Stimulated activated CD4-positive, alpha-beta T cell treated with anti-CD3 and anti-CD28 coated beads, Interleukin-4, amount 100 ng/mL, for 1 hour (primary cell): ENCODE results near the gene SUSD2.
"Not testable (repeated sequence)": the region's sequence is repeated elsewhere in the genome, so short reads cannot be mapped to it uniquely, and the experiment has no call there.

Source experiments
- DNase-seq: peaks from one replicate; pipeline ENCODE4 v3.0.0-alpha.2; 2020

The SUSD2 gene, protein sequence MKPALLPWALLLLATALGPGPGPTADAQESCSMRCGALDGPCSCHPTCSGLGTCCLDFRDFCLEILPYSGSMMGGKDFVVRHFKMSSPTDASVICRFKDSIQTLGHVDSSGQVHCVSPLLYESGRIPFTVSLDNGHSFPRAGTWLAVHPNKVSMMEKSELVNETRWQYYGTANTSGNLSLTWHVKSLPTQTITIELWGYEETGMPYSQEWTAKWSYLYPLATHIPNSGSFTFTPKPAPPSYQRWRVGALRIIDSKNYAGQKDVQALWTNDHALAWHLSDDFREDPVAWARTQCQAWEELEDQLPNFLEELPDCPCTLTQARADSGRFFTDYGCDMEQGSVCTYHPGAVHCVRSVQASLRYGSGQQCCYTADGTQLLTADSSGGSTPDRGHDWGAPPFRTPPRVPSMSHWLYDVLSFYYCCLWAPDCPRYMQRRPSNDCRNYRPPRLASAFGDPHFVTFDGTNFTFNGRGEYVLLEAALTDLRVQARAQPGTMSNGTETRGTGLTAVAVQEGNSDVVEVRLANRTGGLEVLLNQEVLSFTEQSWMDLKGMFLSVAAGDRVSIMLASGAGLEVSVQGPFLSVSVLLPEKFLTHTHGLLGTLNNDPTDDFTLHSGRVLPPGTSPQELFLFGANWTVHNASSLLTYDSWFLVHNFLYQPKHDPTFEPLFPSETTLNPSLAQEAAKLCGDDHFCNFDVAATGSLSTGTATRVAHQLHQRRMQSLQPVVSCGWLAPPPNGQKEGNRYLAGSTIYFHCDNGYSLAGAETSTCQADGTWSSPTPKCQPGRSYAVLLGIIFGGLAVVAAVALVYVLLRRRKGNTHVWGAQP

DNA sequence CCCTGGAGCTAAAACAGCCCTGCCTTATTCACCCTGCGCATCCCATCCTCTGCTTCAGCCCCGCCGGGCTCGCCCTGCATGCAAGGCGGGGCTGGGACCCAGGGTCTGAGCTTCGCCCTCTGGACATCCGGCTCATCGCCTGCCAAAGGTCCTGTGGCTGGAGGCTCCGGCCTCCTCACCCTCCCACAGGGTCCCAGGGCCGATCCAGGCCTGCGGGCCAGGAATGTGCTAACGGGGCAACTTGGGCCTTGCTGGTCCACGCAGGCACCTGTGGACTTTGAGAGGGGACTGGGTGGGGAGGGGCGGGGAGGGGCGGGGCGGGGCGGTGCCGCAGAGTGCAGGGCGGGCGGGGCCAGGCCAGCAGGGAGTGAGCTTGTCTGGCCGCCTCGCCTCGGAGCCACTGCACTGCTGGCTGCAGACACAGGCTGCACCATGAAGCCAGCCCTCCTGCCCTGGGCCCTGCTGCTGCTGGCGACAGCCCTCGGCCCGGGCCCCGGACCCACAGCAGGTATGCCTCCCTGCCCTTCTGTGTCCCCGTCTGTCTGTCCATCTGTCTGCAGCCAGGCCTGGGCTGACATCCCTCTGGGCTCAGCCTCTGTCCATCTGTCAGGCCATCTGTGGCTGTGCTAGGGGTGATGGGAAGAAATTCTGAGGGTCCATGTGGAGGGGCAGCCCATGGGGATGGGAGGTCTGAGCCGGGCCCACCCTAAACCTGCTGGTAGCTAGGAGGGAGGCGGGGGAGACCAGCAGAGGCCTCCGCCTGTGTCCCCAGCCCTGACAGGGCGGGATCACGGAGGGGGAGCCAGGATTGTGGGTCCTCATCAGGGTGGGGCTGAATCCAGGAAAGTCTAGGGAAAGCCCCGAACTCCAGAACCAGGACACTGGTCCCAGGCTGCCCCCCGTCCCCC, at the start of gene SUSD2:
SUSD2 (plus strand) TSS at position 400 of the 908 bp plus-strand sequence; CDS start at position 433, 33 bp downstream.
- DNase-seq = no peak

DNA sequence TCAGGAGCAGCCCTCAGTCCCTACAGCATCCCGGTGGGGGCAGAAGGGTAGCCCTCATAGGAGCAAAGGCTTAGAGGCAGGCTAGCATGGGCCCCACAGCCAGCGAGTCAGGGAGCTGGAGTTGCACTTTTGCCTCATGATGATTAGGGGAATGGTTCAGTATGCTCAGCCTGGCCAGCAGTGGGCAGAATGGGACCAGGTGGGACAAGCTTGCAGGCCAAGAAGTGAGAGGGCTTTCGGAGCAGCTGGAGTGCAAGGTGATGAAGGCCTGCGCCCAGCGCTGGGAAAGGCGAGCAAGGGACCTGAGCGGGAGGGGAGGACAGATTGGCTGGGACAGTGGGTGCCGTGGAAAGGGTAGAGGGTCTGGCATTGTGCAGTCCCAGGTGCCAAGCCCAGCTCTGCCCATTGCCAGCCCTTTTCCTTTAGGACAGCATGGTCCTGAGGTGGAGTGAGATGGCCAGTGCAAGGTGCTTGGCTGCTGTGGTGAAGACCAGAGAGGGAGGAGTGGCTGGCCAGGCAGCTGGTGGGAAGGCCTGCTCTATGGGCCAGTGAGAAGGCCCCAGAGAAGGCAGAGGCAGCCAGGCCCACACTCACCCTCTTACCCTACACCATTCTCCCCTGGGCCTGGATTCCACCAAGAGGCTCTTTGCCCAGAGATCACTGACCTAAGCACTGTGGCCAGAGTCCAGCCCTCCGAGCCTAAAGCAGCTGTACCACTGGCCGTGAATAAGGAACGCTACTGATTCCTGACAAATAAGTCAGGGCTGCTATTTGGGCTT, 47.9 kb upstream of the SUSD2 start:
- no peak for DNase-seq

DNA sequence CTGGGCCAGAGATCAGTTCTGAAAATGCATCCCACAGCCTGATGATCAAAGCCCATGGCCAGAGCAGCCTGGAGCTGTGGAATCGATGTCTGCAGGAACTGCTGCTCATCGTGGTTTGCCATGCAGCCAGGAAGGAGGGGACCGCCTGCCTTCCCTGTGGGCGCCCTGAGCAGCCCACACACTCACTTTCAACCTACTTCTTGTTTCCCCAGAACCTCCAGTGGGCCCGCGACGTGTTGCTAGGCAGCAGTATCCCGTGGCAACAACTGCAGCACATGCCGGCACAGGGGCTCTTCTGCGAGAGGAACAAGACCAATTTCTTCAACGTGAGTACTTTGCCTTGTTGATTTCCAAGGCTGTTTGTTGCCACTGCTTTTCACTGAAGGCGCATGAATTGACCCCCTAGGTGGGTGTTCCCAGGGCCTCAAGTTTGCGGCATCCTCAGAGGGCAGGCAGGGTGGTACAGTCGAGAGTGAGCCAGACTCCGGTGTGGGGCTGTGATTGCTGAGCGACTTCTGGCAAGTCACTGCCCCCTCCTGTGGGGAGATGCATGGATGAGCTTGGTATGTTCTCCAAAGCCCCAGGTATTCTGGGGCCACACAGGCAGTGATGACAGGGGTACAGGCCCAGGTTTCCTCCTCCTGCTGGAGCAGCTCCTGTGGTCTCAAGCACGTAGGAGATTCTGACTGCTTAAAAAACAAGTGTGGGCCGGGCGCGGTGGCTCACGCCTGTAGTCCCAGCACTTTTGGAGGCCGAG, 47.0 kb upstream of the SUSD2 start:
- peak; percentile 72 for DNase-seq

DNA sequence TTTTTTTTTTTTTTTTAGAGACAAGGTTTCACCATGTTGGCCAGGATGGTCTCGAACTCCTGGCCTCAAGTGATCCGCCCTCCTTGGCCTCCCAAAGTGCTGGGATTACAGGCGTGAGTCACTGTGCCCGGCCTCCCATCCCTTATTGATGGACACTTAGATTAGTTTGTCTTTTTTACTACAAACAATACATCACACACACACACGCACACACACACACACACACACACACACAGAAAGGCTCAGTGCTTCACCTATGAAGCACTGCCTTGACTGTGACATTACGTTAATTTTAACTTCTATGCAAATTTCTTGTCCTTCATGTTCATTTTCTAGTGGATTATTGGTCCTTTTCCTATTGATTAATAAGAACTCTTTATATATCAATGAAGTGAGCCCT, 44.8 kb upstream of the SUSD2 start:
- DNase-seq = not testable (repeated sequence)

DNA sequence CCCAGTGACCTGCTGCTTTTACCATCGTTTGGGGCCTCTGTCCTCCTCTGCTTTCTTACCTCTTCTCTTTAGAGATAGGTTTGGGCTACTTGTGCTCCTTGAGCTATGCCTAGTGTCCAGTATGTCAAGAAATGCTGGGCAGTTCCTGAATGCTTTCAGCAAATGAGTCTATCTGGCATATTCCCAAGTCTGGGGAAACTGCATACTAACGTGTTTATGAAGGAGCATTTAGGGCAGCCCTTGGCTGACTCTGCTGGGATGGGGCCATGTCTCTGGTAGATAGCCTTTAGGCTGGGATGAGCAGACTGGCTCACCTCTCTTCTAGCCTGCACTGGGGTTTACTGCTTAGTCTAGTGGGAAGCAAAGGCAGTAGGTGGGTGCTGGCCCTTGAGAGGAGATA, 43.7 kb upstream of the SUSD2 start:
- no peak for DNase-seq

DNA sequence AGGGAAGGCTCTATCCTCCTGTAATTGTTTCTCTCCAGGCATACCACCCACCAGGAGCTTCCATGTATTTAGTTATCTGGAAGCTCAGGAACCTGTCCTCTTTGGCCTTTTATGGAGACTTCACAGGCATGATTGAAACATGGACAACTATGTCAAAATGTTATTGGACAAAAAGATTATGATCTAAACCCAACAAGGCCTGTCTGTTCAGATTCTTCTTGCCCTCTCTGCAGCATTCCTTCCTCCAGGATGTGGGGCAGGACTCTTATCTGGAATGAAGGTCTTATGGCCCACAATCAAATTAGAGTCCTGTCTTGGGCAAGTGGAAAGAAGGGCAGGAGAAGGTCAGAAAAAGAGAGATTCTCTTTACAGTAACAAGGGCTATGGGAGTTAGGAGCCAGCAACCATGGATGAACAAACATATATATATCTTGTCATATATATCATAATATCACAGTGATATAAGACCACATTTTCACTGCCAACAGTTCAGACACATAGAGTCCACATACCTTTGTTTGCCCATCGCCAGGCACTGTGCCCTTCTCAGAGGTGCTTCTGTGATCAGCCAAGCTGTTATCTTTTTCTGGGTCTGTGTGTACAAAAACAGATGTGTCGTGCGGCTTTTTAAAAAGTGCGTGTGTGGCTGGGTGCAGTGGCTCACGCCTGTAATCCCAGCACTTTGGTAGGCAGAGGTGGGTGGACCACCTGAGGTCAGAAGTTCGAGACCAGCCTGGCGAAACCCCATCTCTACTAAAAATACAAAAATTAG, 42.5 kb upstream of the SUSD2 start:
- DNase-seq = no peak

DNA sequence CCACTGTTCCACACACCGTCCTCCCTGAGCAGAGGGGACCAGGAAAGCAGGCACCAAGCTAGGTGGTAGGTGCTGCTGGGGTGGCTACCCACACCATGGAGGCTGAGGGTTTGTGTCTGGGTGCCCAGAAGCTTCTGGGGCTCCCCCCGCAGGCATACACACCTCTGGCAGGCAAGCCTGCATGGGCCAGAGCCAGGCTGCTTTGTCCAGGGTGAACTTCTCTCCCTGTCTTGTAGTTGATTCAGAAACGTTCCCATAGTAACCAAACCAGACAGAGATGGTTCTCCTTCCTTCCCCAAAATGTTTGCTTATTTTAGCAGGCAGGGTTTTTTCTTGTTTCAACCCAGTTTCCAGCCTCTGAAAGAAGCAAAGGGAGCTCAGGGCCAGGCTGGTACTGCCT, 40.9 kb upstream of the SUSD2 start:
- no peak for DNase-seq

DNA sequence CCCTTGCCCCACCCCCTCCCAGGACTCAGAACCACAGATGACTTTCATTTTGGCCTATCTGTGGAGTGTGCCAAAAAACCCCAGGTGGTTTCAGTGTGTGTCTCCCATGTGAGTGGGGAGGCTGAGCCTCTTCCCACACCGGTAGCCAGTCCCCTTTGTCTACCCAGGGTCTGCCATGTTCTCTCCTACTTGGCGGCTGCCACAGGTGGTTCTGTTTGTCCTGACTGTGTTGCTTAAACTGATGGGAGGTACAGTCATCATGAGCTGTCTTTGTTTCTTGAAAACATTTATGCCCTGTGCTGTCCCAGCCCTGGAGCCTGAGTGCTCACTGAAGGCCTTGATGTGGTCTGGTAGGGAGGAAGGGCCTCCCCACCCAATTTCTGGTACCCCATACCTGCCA, 39.7 kb upstream of the SUSD2 start:
- DNase-seq = peak; percentile 26

DNA sequence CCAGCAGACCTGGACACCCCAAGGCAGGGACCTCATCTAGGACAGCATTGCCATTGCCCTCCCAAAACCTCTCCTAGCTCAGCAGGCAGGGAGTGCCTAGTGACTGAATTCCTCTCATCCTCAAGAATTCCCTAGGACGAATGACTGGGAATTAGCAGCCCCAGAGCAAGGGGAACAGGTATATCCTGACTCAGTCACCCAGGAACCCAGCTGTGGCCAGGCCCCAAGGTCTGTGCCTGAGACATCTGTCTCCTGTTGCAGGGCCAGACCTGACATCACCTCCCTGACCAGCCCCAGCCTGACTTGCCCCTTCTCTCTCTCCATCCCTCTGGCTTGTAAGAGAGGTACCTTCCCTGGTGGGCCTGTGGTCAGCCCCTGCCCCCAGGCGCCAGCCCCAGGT, 39.0 kb upstream of the SUSD2 start:
- no peak for DNase-seq

DNA sequence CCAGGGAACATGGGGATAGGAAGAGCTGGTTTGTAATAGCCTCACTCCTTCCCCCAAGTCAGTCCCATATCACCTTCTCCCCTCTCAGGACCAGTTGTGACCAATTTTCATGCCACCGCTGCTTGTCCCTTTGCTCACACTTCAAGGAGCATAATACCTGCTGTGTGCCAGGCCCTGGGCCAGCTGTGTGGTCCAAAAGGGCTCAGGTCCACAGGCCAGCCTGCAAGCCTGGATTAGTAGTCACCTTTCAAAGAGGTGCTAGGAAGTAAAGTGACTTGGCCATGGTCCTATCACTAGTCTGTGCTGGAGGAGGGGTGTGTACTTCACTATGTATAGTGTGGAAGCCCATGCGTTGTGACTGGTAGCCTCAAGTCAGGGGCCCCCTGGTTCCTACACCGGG, 38.5 kb upstream of the SUSD2 start:
- no peak for DNase-seq

DNA sequence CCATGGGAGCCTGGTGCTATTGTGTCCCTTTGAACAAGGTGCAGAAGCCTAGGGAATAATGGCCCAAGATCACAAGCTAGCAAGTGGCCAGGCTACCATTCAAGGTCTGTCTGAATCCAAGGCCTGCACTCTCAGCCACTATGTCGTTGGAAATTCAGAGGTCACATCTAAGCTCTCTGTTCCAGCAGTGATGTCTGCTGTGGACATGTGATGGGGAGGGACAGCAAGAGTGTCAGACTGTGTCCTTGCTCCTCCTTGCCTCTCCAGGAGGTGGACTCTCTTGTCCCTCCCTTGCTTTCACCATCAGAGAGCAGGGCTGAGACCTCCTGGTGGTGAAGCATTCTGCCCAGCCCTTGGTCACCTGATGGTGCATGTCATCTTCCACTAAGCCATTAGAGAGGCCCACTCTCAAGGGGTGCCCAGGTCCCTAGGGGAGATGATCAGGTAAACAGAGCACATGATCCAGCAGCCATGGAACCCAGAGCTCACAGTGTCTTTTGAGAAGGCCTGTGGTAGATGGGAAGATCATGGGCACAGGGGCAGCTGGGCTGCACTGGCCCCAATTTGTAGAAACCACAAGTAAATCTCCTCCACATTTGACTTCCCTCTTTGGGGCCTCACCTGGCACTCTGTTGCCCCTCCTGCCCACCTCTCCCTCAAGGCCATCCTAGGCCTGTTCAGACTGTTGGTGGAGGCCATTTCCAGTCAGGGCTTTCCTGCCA, 37.1 kb upstream of the SUSD2 start:
- no peak for DNase-seq

DNA sequence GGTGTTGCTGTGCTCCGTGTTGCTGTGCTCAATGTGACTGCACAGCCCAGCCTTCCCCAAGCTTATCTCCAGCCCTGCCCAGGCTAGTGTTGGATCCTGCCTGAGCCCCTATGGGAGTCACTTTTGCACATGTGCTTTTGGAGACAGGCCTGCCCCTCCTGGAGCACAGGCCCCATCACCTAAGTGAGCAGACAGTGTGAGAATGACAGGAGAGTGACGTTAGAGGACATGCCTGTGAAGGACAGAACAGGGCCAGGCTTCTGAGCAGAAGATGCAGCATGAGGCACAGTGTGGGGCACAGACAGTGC, 36.6 kb upstream of the SUSD2 start:
- no peak for DNase-seq

DNA sequence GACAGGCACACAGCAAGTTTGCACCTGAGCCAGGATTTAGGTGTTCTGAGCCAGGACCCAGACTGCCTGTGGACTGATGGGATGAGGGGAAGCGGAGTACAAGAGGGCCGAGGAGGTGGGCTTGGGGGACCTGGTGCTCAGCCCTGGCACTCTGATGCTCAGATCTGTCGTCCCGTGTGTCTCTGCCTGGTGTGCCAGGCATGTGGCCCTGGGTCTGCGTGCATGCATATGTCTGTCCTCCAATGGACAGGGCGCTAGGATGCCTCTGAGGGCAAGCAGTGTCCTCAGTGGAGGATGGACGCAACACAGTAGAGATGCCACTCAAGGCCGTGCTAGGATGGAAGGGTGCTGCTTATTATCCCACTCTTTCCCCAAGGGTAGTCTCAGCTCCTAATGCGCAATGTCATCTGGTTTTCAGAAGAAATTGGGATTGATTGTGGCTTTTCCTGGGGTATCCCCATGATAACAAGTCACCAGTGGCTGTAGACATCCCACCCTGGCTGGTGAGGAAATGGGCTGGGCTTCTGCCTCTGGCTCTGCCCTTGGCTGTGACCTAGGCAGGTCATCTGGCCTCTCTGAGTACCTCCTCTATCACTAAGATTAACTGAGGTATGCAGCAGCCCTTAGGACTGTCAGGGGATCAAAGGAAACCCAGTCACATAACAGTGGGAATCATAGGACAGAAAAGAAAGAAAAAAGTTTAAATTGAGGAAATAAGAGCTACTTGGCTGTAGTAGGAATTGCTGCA, 35.7 kb upstream of the SUSD2 start:
- DNase-seq = no peak

DNA sequence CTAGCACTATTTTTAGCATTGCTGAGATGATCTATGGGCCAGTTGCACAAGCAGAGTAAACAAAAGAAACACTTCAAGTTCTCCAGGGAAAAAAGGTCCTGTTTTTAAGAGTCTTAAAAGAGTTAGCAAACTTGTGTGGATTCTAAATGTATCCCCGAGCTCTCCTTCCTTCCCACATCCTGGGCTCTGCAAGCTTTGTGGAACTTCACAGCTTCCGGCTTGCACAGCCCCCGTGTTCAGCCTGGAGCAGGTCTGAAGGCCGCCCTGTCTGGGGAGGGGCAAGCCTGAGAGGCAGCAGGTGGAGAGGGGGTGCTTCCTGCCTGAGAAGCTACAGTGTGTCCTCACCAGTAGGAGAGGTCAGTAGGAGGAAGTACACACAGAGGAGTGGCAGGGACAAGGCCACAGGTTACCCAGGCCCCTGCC, 35.1 kb upstream of the SUSD2 start:
- DNase-seq = no peak

DNA sequence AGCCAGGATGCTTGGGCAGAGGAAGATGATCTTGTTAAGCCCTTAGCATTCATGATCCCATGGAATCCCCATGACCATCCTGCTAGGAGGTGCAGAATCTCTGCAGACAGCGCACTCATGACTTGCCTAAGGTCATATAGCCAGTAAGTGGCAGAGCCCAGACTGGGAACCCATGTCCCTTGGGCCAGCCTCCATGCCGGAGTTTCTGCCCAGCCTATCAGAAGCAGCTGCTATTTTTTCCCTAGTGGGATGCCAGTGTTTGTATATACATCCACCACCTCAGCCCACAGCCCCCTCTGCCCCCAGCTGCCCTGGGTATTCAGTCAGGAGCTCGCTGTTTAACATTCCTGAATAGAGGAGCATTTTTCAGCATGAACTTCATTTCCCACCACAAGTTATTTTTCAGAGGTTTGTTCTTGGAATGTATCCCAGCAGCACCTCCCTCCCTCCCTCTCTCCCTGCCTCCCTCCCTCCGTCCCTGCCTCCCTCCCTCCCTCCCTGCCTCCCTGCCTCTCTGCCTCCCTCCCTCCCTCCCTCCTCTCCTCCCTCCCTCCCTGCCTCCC, 34.4 kb upstream of the SUSD2 start:
- no peak for DNase-seq

DNA sequence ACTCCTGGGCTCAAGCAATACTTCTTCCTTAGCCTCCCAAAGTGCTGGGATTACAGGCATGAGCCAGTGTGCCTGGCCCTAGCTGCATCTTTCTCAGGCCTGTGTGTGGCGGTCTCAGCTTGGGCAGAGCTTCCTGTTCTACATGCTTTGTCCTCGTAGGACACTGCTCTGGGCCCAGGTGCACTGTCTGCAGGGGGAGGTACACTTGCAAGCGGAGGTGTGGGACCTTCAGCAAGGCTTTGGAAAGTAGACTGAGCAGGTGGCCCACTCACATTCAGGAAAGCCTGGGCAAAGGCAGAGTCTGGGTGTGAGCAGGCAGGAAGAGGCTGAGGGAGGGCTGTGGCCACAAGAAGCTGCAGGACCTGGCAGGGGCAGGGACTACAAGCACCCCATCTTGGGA, 33.6 kb upstream of the SUSD2 start:
- DNase-seq = no peak

DNA sequence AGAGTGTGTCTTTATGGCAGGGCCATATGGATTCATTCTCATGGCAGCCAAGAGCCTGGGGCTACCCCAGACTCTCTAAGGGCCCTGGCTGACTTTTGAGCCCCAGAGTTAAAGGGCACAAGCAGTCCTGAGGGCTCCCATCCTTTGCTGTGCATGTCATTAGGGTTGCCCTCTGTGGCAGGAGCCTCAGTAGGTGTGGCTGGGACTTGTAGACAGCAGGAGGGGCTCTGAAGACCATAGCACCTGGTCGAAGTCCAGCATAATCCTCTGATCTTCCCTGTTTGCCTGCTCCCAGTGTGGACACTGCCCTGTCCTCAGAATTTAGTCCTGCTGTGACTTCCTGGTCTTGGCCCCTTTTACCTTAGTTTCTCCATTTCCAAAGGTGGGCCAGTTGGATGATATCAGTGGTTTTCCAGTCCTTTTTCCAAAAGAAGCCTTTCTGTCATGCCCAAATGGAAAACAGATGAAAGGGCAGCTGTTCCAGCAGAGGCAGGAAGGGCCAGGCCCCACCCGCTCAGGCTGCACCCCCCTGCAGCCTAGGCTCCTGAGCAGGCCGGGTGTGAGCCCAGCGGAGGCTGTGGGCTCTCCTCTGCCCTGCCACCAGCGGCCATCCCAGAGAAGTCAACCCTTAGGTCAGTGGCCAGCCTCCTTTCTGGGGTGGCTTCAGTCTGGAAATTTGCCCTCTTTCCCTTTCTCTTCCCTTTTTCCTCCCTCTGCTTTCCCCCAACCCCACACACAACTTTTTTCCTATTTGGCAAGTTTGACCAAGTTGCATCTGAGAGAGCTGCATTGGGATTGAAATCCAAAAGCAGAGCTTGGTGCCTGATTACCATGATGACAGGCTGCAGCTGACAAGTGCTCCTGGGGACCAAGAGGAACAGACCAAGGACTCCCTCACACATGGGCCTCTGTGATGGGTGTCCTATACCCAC, 32.8 kb upstream of the SUSD2 start:
- DNase-seq = no peak

DNA sequence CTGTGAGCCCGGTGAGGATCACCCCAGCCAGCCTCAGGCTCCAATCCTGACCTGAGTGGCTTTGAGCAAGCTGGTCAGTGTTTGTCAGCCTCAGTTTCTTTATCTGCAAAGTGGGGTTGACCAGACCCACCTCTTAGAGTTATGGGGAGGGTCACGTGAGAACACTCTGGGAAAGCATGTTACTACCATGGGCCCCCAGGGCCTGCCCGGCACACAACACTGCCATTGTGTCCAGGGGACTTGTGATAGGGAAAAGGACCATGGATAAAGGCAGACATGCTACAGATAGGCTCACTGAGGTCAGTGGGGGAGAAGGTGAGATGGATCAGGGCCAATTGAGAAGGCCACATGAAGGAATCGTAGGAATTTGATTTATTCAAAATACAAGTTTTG, 32.1 kb upstream of the SUSD2 start:
- DNase-seq = no peak
